ENCODE measurements around the gene IFT20.

IFT20 gene

GRCh38 chr17:28346199-28346580 lies 10.9 kb upstream of the IFT20 start:
- Histone ChIP-seq H3K9me3 (replicated peaks in 1 of 2; ENCODE audit: control insufficient read depth in 2 of 2, insufficient read depth in 1 of 2, low read depth in 1 of 2, low read length in 2 of 2) (no peaks in the 10 kb centered on the region), H3K9ac (ENCODE audit: low read depth, low read length, poor library complexity) (no peak overlapping the region), H4K8ac (ENCODE audit: low read depth, low read length) (no peak overlapping the region), H2BK15ac (ENCODE audit: low read length) (no peak overlapping the region), H3K36me3 (replicated peaks in 1 of 2; ENCODE audit: control insufficient read depth in 2 of 2, insufficient read depth in 2 of 2, low read length in 2 of 2) (peaks cover 71 to 100% of the 10 kb centered on the region in 2 donors), H2AK5ac (ENCODE audit: low read depth, low read length) (no peak overlapping the region), H2BK12ac (ENCODE audit: low read length) (no peak overlapping the region), H2BK120ac (ENCODE audit: low read depth, low read length) (no peak overlapping the region), H3K4ac (ENCODE audit: low read length) (no peak overlapping the region), H3K27me3 (ENCODE audit: control insufficient read depth in 3 of 3, insufficient read depth in 3 of 3, low read depth in 1 of 3, low read length in 3 of 3) (no peaks in the 10 kb centered on the region), H3K79me1 (ENCODE audit: low read depth, low read length) (no peaks in the 10 kb centered on the region), H3K27ac (replicated peaks; ENCODE audit: low read length) (no peak overlapping the region), H2BK5ac (ENCODE audit: low read length) (no peak overlapping the region), H3K14ac (ENCODE audit: low read length) (no peak overlapping the region), H3K18ac (ENCODE audit: low read length) (no peak overlapping the region), H3K23ac (ENCODE audit: low read depth, low read length, poor library complexity) (no peak overlapping the region), H3K4me3 (ENCODE audit: low read length in 2 of 2) (no peak overlapping the region), H3K4me1 (ENCODE audit: control insufficient read depth in 2 of 2, insufficient read depth in 1 of 2, low read depth in 1 of 2, low read length in 2 of 2) (peaks cover 0 to 6% of the 10 kb centered on the region in 2 donors), H4K91ac (ENCODE audit: low read depth, low read length, poor library complexity) (no peak overlapping the region), H2AFZ (ENCODE audit: low read length) (no peak overlapping the region), H3K4me2 (ENCODE audit: insufficient read depth, low read length, poor library complexity, severe bottlenecking) (no peak overlapping the region)
- WGBS, 2 donors (ENCODE audit: extremely low coverage in 2 of 2, insufficient read length in 2 of 2, insufficient replicate concordance in 1 of 2) = no CpG with 5 or more reads among the region's 2 CpGs
- DNase-seq (ENCODE audit: low spot score) = no peak

- Histone ChIP-seq H3K4ac (ENCODE audit: low read length) (no peak overlapping the region), H3K79me1 (ENCODE audit: low read depth, low read length) (no peaks in the 10 kb centered on the region), H2AFZ (ENCODE audit: low read length) (no peak overlapping the region), H3K9me3 (replicated peaks in 1 of 2; ENCODE audit: control insufficient read depth in 2 of 2, insufficient read depth in 1 of 2, low read depth in 1 of 2, low read length in 2 of 2) (no peaks in the 10 kb centered on the region), H2BK15ac (ENCODE audit: low read length) (no peak overlapping the region), H2BK12ac (ENCODE audit: low read length) (no peak overlapping the region), H3K23ac (ENCODE audit: low read depth, low read length, poor library complexity) (no peak overlapping the region), H2BK120ac (ENCODE audit: low read depth, low read length) (no peak overlapping the region), H3K27me3 (ENCODE audit: control insufficient read depth in 3 of 3, insufficient read depth in 3 of 3, low read depth in 1 of 3, low read length in 3 of 3) (no peaks in the 10 kb centered on the region), H3K4me2 (ENCODE audit: insufficient read depth, low read length, poor library complexity, severe bottlenecking) (no peak overlapping the region), H3K9ac (ENCODE audit: low read depth, low read length, poor library complexity) (no peak overlapping the region), H2BK5ac (ENCODE audit: low read length) (no peak overlapping the region), H4K8ac (ENCODE audit: low read depth, low read length) (no peak overlapping the region), H3K27ac (replicated peaks; ENCODE audit: low read length) (no peak overlapping the region), H2AK5ac (ENCODE audit: low read depth, low read length) (no peak overlapping the region), H3K14ac (ENCODE audit: low read length) (no peak overlapping the region), H3K18ac (ENCODE audit: low read length) (no peak overlapping the region), H3K4me1 (ENCODE audit: control insufficient read depth in 2 of 2, insufficient read depth in 1 of 2, low read depth in 1 of 2, low read length in 2 of 2) (peaks cover 0 to 6% of the 10 kb centered on the region in 2 donors), H3K36me3 (replicated peaks in 1 of 2; ENCODE audit: control insufficient read depth in 2 of 2, insufficient read depth in 2 of 2, low read length in 2 of 2) (peaks cover 68 to 100% of the 10 kb centered on the region in 2 donors), H4K91ac (ENCODE audit: low read depth, low read length, poor library complexity) (no peak overlapping the region), H3K4me3 (ENCODE audit: low read length in 2 of 2) (no peak overlapping the region)
- WGBS, 2 donors (ENCODE audit: extremely low coverage in 2 of 2, insufficient read length in 2 of 2, insufficient replicate concordance in 1 of 2) = no CpG with 5 or more reads among the region's 13 CpGs
- no peak for DNase-seq (ENCODE audit: low spot score)
Measured at GRCh38 chr17:28345419-28346198, 10.3 kb upstream of the IFT20 start.

DNA sequence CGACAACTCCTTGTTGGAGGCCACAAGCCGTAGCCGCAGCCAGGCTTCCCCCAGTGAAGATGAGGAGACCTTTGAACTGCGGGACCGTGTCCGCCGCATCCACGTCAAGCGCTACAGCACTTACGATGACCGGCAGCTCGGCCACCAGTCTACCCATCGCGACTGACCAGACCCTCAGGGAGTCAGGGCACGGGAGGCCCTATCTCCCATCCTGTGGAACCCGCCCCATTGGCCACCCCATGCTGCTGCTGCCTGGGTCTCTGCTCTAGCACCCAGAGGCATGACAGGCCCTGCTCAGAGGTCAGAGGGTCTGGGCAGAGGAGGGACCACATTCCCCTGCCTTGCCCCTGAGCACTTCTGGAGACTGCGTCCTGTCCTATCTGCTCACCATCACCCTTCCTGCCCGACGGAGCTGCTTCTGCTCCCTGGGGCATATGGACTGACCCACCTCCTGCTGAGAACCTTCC lies 9.2 kb upstream of the IFT20 start:
- Histone ChIP-seq H2BK12ac (ENCODE audit: low read length) (no peak overlapping the region), H3K4me1 (ENCODE audit: control insufficient read depth in 2 of 2, insufficient read depth in 1 of 2, low read depth in 1 of 2, low read length in 2 of 2) (peaks cover 0 to 6% of the 10 kb centered on the region in 2 donors), H2AK5ac (ENCODE audit: low read depth, low read length) (no peak overlapping the region), H4K91ac (ENCODE audit: low read depth, low read length, poor library complexity) (no peak overlapping the region), H2BK15ac (ENCODE audit: low read length) (no peak overlapping the region), H2AFZ (ENCODE audit: low read length) (no peak overlapping the region), H3K9ac (ENCODE audit: low read depth, low read length, poor library complexity) (no peak overlapping the region), H3K36me3 (replicated peaks in 1 of 2; ENCODE audit: control insufficient read depth in 2 of 2, insufficient read depth in 2 of 2, low read length in 2 of 2) (peaks cover 66 to 98% of the 10 kb centered on the region in 2 donors), H3K4me2 (ENCODE audit: insufficient read depth, low read length, poor library complexity, severe bottlenecking) (no peak overlapping the region), H3K23ac (ENCODE audit: low read depth, low read length, poor library complexity) (no peak overlapping the region), H4K8ac (ENCODE audit: low read depth, low read length) (no peak overlapping the region), H3K14ac (ENCODE audit: low read length) (no peak overlapping the region), H2BK120ac (ENCODE audit: low read depth, low read length) (no peak overlapping the region), H3K9me3 (replicated peaks in 1 of 2; ENCODE audit: control insufficient read depth in 2 of 2, insufficient read depth in 1 of 2, low read depth in 1 of 2, low read length in 2 of 2) (no peaks in the 10 kb centered on the region), H3K27ac (replicated peaks; ENCODE audit: low read length) (no peak overlapping the region), H3K4me3 (ENCODE audit: low read length in 2 of 2) (no peak overlapping the region), H3K18ac (ENCODE audit: low read length) (no peak overlapping the region), H3K79me1 (ENCODE audit: low read depth, low read length) (no peaks in the 10 kb centered on the region), H3K4ac (ENCODE audit: low read length) (no peak overlapping the region), H2BK5ac (ENCODE audit: low read length) (no peak overlapping the region), H3K27me3 (ENCODE audit: control insufficient read depth in 3 of 3, insufficient read depth in 3 of 3, low read depth in 1 of 3, low read length in 3 of 3) (no peaks in the 10 kb centered on the region)
- no CpG with 5 or more reads among the region's 19 CpGs for WGBS, 2 donors (ENCODE audit: extremely low coverage in 2 of 2, insufficient read length in 2 of 2, insufficient replicate concordance in 1 of 2)
- no peak for DNase-seq (ENCODE audit: low spot score)

DNA sequence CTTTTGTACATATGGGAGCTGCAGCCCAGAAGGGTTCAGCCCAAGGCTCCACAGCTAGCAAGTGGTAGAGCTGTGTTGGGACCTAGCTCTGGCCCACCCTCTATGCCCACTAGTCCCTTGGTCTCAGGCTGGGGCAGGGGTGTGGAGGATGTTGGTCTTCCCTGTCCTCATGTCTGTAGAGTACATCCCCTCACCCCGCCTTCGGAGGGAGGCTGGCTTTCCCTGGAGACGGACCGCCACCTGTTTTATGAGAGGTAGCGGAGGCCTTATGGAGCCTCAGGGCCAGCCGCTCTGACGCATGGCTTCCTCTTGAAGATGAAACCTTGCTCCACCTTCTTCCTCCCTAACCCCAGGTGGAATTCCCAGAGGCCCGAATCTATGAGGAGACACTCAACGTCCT lies 8.7 kb upstream of the IFT20 start:
- H3K79me1 ChIP-seq (ENCODE audit: low read depth, low read length) = no peaks in the 10 kb centered on the region
- H4K8ac ChIP-seq (ENCODE audit: low read depth, low read length) = no peak overlapping the region
- H2BK5ac ChIP-seq (ENCODE audit: low read length) = no peak overlapping the region
- H3K4me3 ChIP-seq (ENCODE audit: low read length in 2 of 2) = no peak overlapping the region
- H2BK12ac ChIP-seq (ENCODE audit: low read length) = no peak overlapping the region
- no peak overlapping the region for H3K4me2 ChIP-seq (ENCODE audit: insufficient read depth, low read length, poor library complexity, severe bottlenecking)
- no peak for DNase-seq (ENCODE audit: low spot score)
- no peaks in the 10 kb centered on the region for H3K9me3 ChIP-seq (replicated peaks in 1 of 2; ENCODE audit: control insufficient read depth in 2 of 2, insufficient read depth in 1 of 2, low read depth in 1 of 2, low read length in 2 of 2)
- H2BK15ac ChIP-seq (ENCODE audit: low read length) = no peak overlapping the region
- no peak overlapping the region for H3K27ac ChIP-seq (replicated peaks; ENCODE audit: low read length)
- no peak overlapping the region for H2BK120ac ChIP-seq (ENCODE audit: low read depth, low read length)
- no CpG with 5 or more reads among the region's 9 CpGs for WGBS, 2 donors (ENCODE audit: extremely low coverage in 2 of 2, insufficient read length in 2 of 2, insufficient replicate concordance in 1 of 2)
- H3K14ac ChIP-seq (ENCODE audit: low read length) = no peak overlapping the region
- no peak overlapping the region for H2AK5ac ChIP-seq (ENCODE audit: low read depth, low read length)
- no peaks in the 10 kb centered on the region for H3K27me3 ChIP-seq (ENCODE audit: control insufficient read depth in 3 of 3, insufficient read depth in 3 of 3, low read depth in 1 of 3, low read length in 3 of 3)
- no peak overlapping the region for H3K4ac ChIP-seq (ENCODE audit: low read length)
- no peak overlapping the region for H3K23ac ChIP-seq (ENCODE audit: low read depth, low read length, poor library complexity)
- H3K18ac ChIP-seq (ENCODE audit: low read length) = no peak overlapping the region
- H3K9ac ChIP-seq (ENCODE audit: low read depth, low read length, poor library complexity) = no peak overlapping the region
- peaks cover 64 to 98% of the 10 kb centered on the region in 2 donors for H3K36me3 ChIP-seq (replicated peaks in 1 of 2; ENCODE audit: control insufficient read depth in 2 of 2, insufficient read depth in 2 of 2, low read length in 2 of 2)
- H2AFZ ChIP-seq (ENCODE audit: low read length) = no peak overlapping the region
- H3K4me1 ChIP-seq (ENCODE audit: control insufficient read depth in 2 of 2, insufficient read depth in 1 of 2, low read depth in 1 of 2, low read length in 2 of 2) = peaks cover 0 to 6% of the 10 kb centered on the region in 2 donors
- no peak overlapping the region for H4K91ac ChIP-seq (ENCODE audit: low read depth, low read length, poor library complexity)
